MM.1S (cell line): ENCODE results near the gene MARVELD2.
"Not testable (repeated sequence)": the region's sequence is repeated elsewhere in the genome, so short reads cannot be mapped to it uniquely, and the experiment has no call there.

Experiments
- DNase-seq: peaks from one replicate; pipeline ENCODE4 v3.0.0-alpha.2; 2015
- H2AFZ ChIP-seq: fragments of 300-600 bp; sonication (generic); 2 replicates; pipeline ENCODE4 v1.6.0; 2016; ENCODE audit warnings: antibody characterized with exemption, low read length
- H3F3A ChIP-seq: fragments of 300-600 bp; sonication (generic); 2 replicates; pipeline ENCODE4 v1.6.1; 2016; ENCODE audit warnings: mild to moderate bottlenecking, antibody characterized with exemption, low read length, moderate library complexity, mixed read lengths; ENCODE audit not compliant: insufficient read depth
- H3K27ac ChIP-seq: fragments of 300-600 bp; sonication (generic); 2 replicates; pipeline ENCODE4 v1.5.1; 2016; ENCODE audit warnings: mild to moderate bottlenecking, low read length
- H3K27me3 ChIP-seq: fragments of 300-600 bp; sonication (generic); replicated peaks from 2 replicates; pipeline ENCODE4 v1.6.0; 2016; ENCODE audit warnings: low read length; ENCODE audit not compliant: insufficient read depth
- H3K36me3 ChIP-seq: fragments of 300-600 bp; sonication (generic); replicated peaks from 2 replicates; pipeline ENCODE4 v1.6.1; 2016; ENCODE audit warnings: mild to moderate bottlenecking, low read length, mixed read lengths; ENCODE audit not compliant: insufficient read depth
- H3K4me1 ChIP-seq: fragments of 300-600 bp; sonication (generic); 2 replicates; pipeline ENCODE4 v1.6.1; 2016; ENCODE audit warnings: low read length, mixed read lengths
- H3K4me2 ChIP-seq: fragments of 300-600 bp; sonication (generic); 2 replicates; pipeline ENCODE4 v1.6.0; 2016; ENCODE audit warnings: low read depth, low read length
- H3K4me3 ChIP-seq: fragments of 300-600 bp; sonication (generic); 2 replicates; pipeline ENCODE4 v1.5.1; 2016; ENCODE audit warnings: low read length, mixed read lengths
- H3K79me2 ChIP-seq: fragments of 300-600 bp; sonication (generic); 2 replicates; pipeline ENCODE4 v1.6.1; 2016; ENCODE audit warnings: mixed run types, low read length, mixed read lengths
- H3K9ac ChIP-seq: fragments of 300-600 bp; sonication (generic); 2 replicates; pipeline ENCODE4 v1.6.1; 2016; ENCODE audit warnings: low read length, mixed read lengths
- H3K9me2 ChIP-seq: fragments of 300-600 bp; sonication (generic); replicated peaks from 2 replicates; pipeline ENCODE4 v1.6.1; 2016; ENCODE audit warnings: mild to moderate bottlenecking, low read length, mixed read lengths; ENCODE audit not compliant: insufficient read depth
- H3K9me3 ChIP-seq: fragments of 300-600 bp; sonication (generic); replicated peaks from 2 replicates; pipeline ENCODE4 v1.6.1; 2016; ENCODE audit warnings: mild to moderate bottlenecking, low read length, mixed read lengths; ENCODE audit not compliant: insufficient read depth
- H4K20me1 ChIP-seq: fragments of 300-600 bp; sonication (generic); 2 replicates; pipeline ENCODE4 v1.6.1; 2016; ENCODE audit warnings: mild to moderate bottlenecking, low read length, moderate library complexity, mixed read lengths; ENCODE audit not compliant: insufficient read depth
- EZH2 ChIP-seq: fragments of 300-600 bp; sonication (generic); optimal IDR thresholded peaks from 2 replicates; pipeline ENCODE3; 2017; ENCODE audit warnings: low read depth, mild to moderate bottlenecking, antibody characterized with exemption, low read length, mixed read lengths
- EZH2phosphoT487 ChIP-seq: fragments of 300-600 bp; sonication (generic); IDR thresholded peaks from 2 replicates; pipeline ENCODE4 v1.6.1; 2018; ENCODE audit warnings: antibody characterized with exemption, low read length
- TF ChIP-seq, protein P1 (sequence below): fragments of 300-600 bp; sonication (generic); IDR thresholded peaks from 2 replicates; pipeline ENCODE4 v1.5.1; 2016; ENCODE audit warnings: antibody characterized with exemption, low read length, mixed read lengths

The MARVELD2 gene

DNA sequence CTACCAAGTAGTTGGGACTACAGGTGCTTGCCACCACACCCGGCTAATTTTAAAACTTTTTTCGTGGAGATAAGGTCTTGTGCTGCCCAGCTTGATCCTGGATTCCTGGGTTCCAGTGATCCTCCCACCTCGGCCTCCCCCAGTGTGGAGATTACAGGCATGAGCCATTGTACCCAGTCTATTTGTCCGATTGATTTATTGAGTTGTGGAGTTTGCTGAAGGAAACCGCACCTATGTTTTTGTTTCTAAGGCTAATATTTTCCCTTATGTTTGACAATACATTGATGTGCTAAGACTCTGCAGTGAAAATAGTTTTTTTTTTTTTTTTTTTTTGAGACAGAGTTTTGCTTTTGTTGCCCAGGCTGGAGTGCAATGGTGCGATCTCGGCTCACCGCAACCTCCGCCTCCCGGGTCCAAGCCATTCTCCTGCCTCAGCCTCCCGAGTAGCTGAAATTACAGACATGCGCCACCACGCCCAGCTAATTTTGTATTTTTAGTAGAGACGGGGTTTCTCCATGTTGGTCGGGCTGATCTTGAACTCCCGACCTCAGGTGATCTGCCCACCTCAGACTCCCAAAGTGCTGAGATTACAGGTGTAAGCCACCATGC, 57.7 kb downstream of the MARVELD2 start:
- H2AFZ ChIP-seq, DNase-seq, H3K9ac ChIP-seq, H3K27ac ChIP-seq, H3K4me1 ChIP-seq, H3F3A ChIP-seq, H3K9me3 ChIP-seq, H3K9me2 ChIP-seq, H3K27me3 ChIP-seq, H3K4me3 ChIP-seq, H3K79me2 ChIP-seq, H4K20me1 ChIP-seq, H3K4me2 ChIP-seq, H3K36me3 ChIP-seq: not testable (repeated sequence)

DNA sequence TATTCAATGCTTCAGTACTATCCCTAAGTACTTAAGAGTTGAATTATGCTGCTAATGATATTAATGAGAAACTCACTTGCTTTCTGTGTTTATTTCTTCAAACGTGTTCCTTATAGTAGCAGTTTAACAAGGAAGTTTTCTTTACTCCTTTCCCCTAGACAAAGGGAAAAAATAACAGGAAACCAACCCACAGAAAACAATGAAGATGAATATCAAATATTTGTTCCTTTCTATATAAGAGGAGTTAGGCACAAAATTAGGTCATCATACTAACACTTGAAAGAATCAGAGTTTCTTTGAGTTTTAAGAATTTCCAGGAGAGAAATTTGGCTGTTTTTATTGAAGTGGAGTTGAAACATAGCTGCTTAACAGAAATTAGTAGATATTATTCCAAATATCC, 62.3 kb downstream of the MARVELD2 start:
- no peak overlapping the region for H3K4me3 ChIP-seq
- H3K4me1 ChIP-seq: no peaks in the 10 kb centered on the region
- no peaks in the 10 kb centered on the region for H3K9me3 ChIP-seq
- DNase-seq: no peak
- H3K4me2 ChIP-seq: no peak overlapping the region
- H2AFZ ChIP-seq: no peak overlapping the region
- H3K27me3 ChIP-seq: no peaks in the 10 kb centered on the region
- H3K9me2 ChIP-seq: no peaks in the 10 kb centered on the region
- H4K20me1 ChIP-seq: no peaks in the 10 kb centered on the region
- no peaks in the 10 kb centered on the region for H3K79me2 ChIP-seq
- H3F3A ChIP-seq: no peaks in the 10 kb centered on the region
- TF ChIP-seq EZH2phosphoT487 (no peak), EZH2 (no peak)
- TF ChIP-seq, protein P1, sequence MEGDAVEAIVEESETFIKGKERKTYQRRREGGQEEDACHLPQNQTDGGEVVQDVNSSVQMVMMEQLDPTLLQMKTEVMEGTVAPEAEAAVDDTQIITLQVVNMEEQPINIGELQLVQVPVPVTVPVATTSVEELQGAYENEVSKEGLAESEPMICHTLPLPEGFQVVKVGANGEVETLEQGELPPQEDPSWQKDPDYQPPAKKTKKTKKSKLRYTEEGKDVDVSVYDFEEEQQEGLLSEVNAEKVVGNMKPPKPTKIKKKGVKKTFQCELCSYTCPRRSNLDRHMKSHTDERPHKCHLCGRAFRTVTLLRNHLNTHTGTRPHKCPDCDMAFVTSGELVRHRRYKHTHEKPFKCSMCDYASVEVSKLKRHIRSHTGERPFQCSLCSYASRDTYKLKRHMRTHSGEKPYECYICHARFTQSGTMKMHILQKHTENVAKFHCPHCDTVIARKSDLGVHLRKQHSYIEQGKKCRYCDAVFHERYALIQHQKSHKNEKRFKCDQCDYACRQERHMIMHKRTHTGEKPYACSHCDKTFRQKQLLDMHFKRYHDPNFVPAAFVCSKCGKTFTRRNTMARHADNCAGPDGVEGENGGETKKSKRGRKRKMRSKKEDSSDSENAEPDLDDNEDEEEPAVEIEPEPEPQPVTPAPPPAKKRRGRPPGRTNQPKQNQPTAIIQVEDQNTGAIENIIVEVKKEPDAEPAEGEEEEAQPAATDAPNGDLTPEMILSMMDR: no peak
- no peak overlapping the region for H3K27ac ChIP-seq
- no peak overlapping the region for H3K9ac ChIP-seq
- H3K36me3 ChIP-seq: no peaks in the 10 kb centered on the region

- H3K4me1 ChIP-seq, H3K4me3 ChIP-seq, H3K9me2 ChIP-seq, H3K9me3 ChIP-seq, H3K4me2 ChIP-seq, H4K20me1 ChIP-seq, H3K9ac ChIP-seq, DNase-seq, H2AFZ ChIP-seq, H3K79me2 ChIP-seq, H3K27ac ChIP-seq, H3F3A ChIP-seq, H3K27me3 ChIP-seq, H3K36me3 ChIP-seq: not testable (repeated sequence)
Observed at GRCh38 chr5:69478296-69478695, 63.4 kb downstream of the MARVELD2 start.

- H3K27ac ChIP-seq: no peak overlapping the region
- no peak for TF ChIP-seq EZH2
- no peak for TF ChIP-seq EZH2phosphoT487
- TF ChIP-seq, protein P1: no peak
- 0 out of 2 replicates have a peak, but pooled peaks cover 6% of the 10 kb centered on the region for H3K4me1 ChIP-seq
- H3K79me2 ChIP-seq: no peaks in the 10 kb centered on the region
- H3K4me3 ChIP-seq: no peak overlapping the region
- DNase-seq: no peak
- no peaks in the 10 kb centered on the region for H3K27me3 ChIP-seq
- no peaks in the 10 kb centered on the region for H3K36me3 ChIP-seq
- H3K9me2 ChIP-seq: no peaks in the 10 kb centered on the region
- no peaks in the 10 kb centered on the region for H4K20me1 ChIP-seq
- H3F3A ChIP-seq: no peaks in the 10 kb centered on the region
- H2AFZ ChIP-seq: no peak overlapping the region
- H3K9me3 ChIP-seq: no peaks in the 10 kb centered on the region
- no peak overlapping the region for H3K4me2 ChIP-seq
- H3K9ac ChIP-seq: no peak overlapping the region
Observed at GRCh38 chr5:69484891-69485290, 70.0 kb downstream of the MARVELD2 start.
